Panc1 (cell line): ENCODE data around the gene NKPD1. TPM values are rescaled to one million over a fixed set of nuclear protein-coding genes. Genes with fewer than 3 reads are reported as not detected.

Source experiments
- ATAC-seq: fragments of 200-7000 bp; cut with Tn5 transposase; 2 replicates; pipeline ENCODE4 v1.9.1; 2020; ENCODE audit warnings: mild to moderate bottlenecking, moderate library complexity
- BruUV-seq: library from RNA; stranded (reverse); fragments of 400-500 nt; replicated peaks from 2 replicates; lab custom pipeline; 2021; lab: Mats Ljungman, UMichigan
- CTCF ChIA-PET: fragments of 300-600 bp; sonication (Branson Sonifier 250); formaldehyde crosslinking; loops from one replicate; lab custom pipeline; 2022; ENCODE audit warnings: antibody characterized with exemption; lab: Charles Lee
- POLR2A ChIA-PET: fragments of 300-600 bp; sonication (Branson Sonifier 250); formaldehyde crosslinking; loops from one replicate; lab custom pipeline; 2022; ENCODE audit warnings: antibody characterized with exemption; lab: Charles Lee
- DNase-seq: peaks from one replicate; pipeline ENCODE4 v3.0.0-alpha.2; 2010; ENCODE audit warnings: low read depth, low spot score
- H3K27ac ChIP-seq: 2 replicates; pipeline ENCODE4 v1.5.1; 2011; ENCODE audit warnings: mild to moderate bottlenecking, low read length, inconsistent platforms
- H3K27me3 ChIP-seq: fragments of 200-500 bp; sonication (Bioruptor generic); 2 replicates; pipeline ENCODE4 v1.6.0; 2014; ENCODE audit warnings: low read length, inconsistent platforms; ENCODE audit not compliant: control insufficient read depth, insufficient read depth
- H3K36me3 ChIP-seq: fragments of 200-500 bp; sonication (Bioruptor generic); 2 replicates; pipeline ENCODE4 v1.5.1; 2014; ENCODE audit warnings: inconsistent platforms, mild to moderate bottlenecking, low read length, moderate library complexity; ENCODE audit not compliant: control insufficient read depth, insufficient read depth
- H3K4me1 ChIP-seq: 2 replicates; pipeline ENCODE4 v1.5.1; 2011; ENCODE audit warnings: inconsistent platforms, mild to moderate bottlenecking, low read length, moderate library complexity; ENCODE audit not compliant: control insufficient read depth, insufficient read depth
- H3K4me3 ChIP-seq, 2 experiments: 2 replicates each; pipeline ENCODE4 v1.5.1; 2011 to 2012; ENCODE audit warnings: low read depth in 2 of 2, low read length in 2 of 2, mild to moderate bottlenecking in 2 of 2, inconsistent platforms in 1 of 2, moderate library complexity in 1 of 2
- H3K9me3 ChIP-seq: fragments of 200-500 bp; sonication (Bioruptor generic); 2 replicates; pipeline ENCODE4 v1.5.1; 2014; ENCODE audit warnings: low read depth, mild to moderate bottlenecking, inconsistent platforms, low read length, moderate library complexity; ENCODE audit not compliant: control insufficient read depth, insufficient read depth
- CTCF ChIP-seq: fragments of 450-650 bp; IDR thresholded peaks from 2 replicates; pipeline ENCODE4 v1.5.1; 2017; ENCODE audit warnings: mild to moderate bottlenecking
- POLR2AphosphoS5 ChIP-seq: IDR thresholded peaks from 2 replicates; pipeline ENCODE4 v1.6.1; 2012; ENCODE audit warnings: mild to moderate bottlenecking, low read depth, low read length, moderate library complexity
- SIN3A ChIP-seq: IDR thresholded peaks from 2 replicates; pipeline ENCODE4 v1.6.1; 2012; ENCODE audit warnings: low read depth, mild to moderate bottlenecking, low read length, moderate library complexity, borderline replicate concordance; ENCODE audit not compliant: insufficient read depth
- TCF7L2 ChIP-seq: IDR thresholded peaks from 2 replicates; pipeline ENCODE4 v1.6.1; 2011; ENCODE audit warnings: mild to moderate bottlenecking, low read depth, low read length, inconsistent platforms
- in situ Hi-C: cut with HindIII; loops from 2 replicates; pipeline ENCODE4 v1.10.0; 2016; ENCODE audit warnings: low sequenced_read_pairs, low pct_unique_long_range_greater_than_20kb
- intact Hi-C: fragments of 100-400 bp; cut with micrococcal nuclease; formaldehyde crosslinking; loops from one replicate; pipeline ENCODE4 v1.10.0; 2022; ENCODE audit not compliant: unreplicated experiment
- total RNA-seq: library from RNA; stranded (reverse); gene quantifications from one replicate; pipeline ENCODE4 v1.2.1, GENCODE V29; 2021; ENCODE audit not compliant: unreplicated experiment
- TF ChIP-seq, protein P1 (sequence below), 2 experiments: IDR thresholded peaks; 2 replicates each; pipeline ENCODE4 v1.6.1; 2011 to 2012; ENCODE audit warnings: low read depth in 2 of 2, control low read depth in 1 of 2, low read length in 1 of 2, mild to moderate bottlenecking in 1 of 2, moderate library complexity in 1 of 2; ENCODE audit not compliant: insufficient read depth in 1 of 2

NKPD1 gene
- total RNA-seq, 1 experiment from 2014 or later: 0.05 TPM

DNA sequence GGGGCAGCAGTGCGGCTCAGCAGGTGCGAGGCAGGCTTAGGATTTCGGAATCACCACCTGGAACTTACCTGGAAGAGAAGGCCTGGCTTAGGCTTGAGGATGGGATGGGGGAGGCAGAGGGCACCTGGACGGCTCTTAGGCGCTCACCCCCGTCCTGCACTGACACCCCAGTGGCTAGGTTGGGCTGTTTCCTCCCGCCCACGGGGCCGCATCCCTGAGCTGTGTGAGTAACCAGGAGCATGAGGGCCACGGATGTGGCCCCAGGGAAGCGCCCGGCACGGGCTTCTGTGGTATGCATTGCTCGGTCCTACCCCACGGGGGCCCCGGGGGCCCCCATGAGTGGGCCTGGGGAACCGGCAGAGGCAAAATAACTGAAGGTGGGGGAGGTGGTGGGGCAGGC is 2.4 kb upstream of the NKPD1 start:
- Histone ChIP-seq H3K27me3 (no peaks in the 10 kb centered on the region), H3K4me1 (no peaks in the 10 kb centered on the region), H3K36me3 (no peaks in the 10 kb centered on the region), H3K4me3 (no peak overlapping the region), H3K9me3 (no peaks in the 10 kb centered on the region), H3K27ac (no peak overlapping the region)
- DNase-seq (no peak), ATAC-seq (no peak)
- intact Hi-C loops (no loop called here), in situ Hi-C loops (no loop called here)
- TF ChIP-seq POLR2AphosphoS5: no peak
- CTCF ChIA-PET: no interaction called here
- POLR2A ChIA-PET: no interaction called here
- no TSS peak for BruUV-seq

- no peaks in the 10 kb centered on the region for H3K27me3 ChIP-seq
- ChIA-PET CTCF (interaction anchor here (0.7 kb wide), 1 partner anchor 18 kb away, joined by 5 read pairs; no protein-coding TSS in a partner anchor), POLR2A (no interaction called here)
- BruUV-seq: no TSS peak
- ATAC-seq (no peak), DNase-seq (no peak)
- intact Hi-C loops (no loop called here), in situ Hi-C loops (no loop called here)
- no peaks in the 10 kb centered on the region for H3K4me1 ChIP-seq
- no peak overlapping the region for H3K4me3 ChIP-seq
- no peaks in the 10 kb centered on the region for H3K36me3 ChIP-seq
- TF ChIP-seq, protein P1, sequence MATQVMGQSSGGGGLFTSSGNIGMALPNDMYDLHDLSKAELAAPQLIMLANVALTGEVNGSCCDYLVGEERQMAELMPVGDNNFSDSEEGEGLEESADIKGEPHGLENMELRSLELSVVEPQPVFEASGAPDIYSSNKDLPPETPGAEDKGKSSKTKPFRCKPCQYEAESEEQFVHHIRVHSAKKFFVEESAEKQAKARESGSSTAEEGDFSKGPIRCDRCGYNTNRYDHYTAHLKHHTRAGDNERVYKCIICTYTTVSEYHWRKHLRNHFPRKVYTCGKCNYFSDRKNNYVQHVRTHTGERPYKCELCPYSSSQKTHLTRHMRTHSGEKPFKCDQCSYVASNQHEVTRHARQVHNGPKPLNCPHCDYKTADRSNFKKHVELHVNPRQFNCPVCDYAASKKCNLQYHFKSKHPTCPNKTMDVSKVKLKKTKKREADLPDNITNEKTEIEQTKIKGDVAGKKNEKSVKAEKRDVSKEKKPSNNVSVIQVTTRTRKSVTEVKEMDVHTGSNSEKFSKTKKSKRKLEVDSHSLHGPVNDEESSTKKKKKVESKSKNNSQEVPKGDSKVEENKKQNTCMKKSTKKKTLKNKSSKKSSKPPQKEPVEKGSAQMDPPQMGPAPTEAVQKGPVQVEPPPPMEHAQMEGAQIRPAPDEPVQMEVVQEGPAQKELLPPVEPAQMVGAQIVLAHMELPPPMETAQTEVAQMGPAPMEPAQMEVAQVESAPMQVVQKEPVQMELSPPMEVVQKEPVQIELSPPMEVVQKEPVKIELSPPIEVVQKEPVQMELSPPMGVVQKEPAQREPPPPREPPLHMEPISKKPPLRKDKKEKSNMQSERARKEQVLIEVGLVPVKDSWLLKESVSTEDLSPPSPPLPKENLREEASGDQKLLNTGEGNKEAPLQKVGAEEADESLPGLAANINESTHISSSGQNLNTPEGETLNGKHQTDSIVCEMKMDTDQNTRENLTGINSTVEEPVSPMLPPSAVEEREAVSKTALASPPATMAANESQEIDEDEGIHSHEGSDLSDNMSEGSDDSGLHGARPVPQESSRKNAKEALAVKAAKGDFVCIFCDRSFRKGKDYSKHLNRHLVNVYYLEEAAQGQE (IDR thresholded peaks at IDR 0.05; ENCODE audit: insufficient read depth in 1 of 2, low read depth in 2 of 2, low read length in 1 of 2): no peak
- TF ChIP-seq POLR2AphosphoS5 (no peak), CTCF (no peak)
- no peak overlapping the region for H3K27ac ChIP-seq
- no peaks in the 10 kb centered on the region for H3K9me3 ChIP-seq
These were observed 1.9 kb upstream of the NKPD1 start for GRCh38 chr19:45162608-45163143.

- no peak overlapping the region for H3K4me3 ChIP-seq
- intact Hi-C loops (no loop called here), in situ Hi-C loops (no loop called here)
- no peak for DNase-seq
- H3K27me3 ChIP-seq: no peaks in the 10 kb centered on the region
- CTCF ChIA-PET: interaction anchor here (0.7 kb wide), 1 partner anchor 19 kb away, joined by 5 read pairs; no protein-coding TSS in a partner anchor
- TF ChIP-seq CTCF (peak; percentile 79), TCF7L2 (no peak), SIN3A (no peak), POLR2AphosphoS5 (no peak)
- TF ChIP-seq, protein P1 (IDR thresholded peaks at IDR 0.05; ENCODE audit: insufficient read depth in 1 of 2, low read depth in 2 of 2, low read length in 1 of 2): no peak
- POLR2A ChIA-PET: no interaction called here
- H3K36me3 ChIP-seq: no peaks in the 10 kb centered on the region
- ATAC-seq: peak; percentile 49; the same call in 1 of the 2 replicates
- H3K9me3 ChIP-seq: no peaks in the 10 kb centered on the region
- no peak overlapping the region for H3K27ac ChIP-seq
- BruUV-seq: no TSS peak
- H3K4me1 ChIP-seq: no peaks in the 10 kb centered on the region
These were observed 1.2 kb upstream of the NKPD1 start for GRCh38 chr19:45161738-45162607.
